Memory B cell (primary cell): ENCODE results near the gene CEBPG.
A peak's percentile ranks its signal among the peaks of the same experiment; 100 is the strongest.

Experiments used
- ATAC-seq: fragments of 150-1000 bp; cut with Tn5 transposase; 2 replicates; pipeline ENCODE4 v1.10.0; 2021; ENCODE audit warnings: low read depth, mild to moderate bottlenecking, moderate library complexity
- DNase-seq, 2 donors: peaks; one replicate each; pipeline ENCODE4 v3.0.0; 2022; ENCODE audit warnings: low spot score in 2 of 2
- H3K27ac Mint-ChIP-seq: one replicate; pipeline ENCODE4 v1.8.0; 2022; ENCODE audit warnings: mild to moderate bottlenecking, moderate library complexity, mixed read lengths
- H3K27me3 Mint-ChIP-seq: one replicate; pipeline ENCODE4 v1.8.0; 2022; ENCODE audit warnings: mixed read lengths
- H3K36me3 Mint-ChIP-seq: one replicate; pipeline ENCODE4 v1.8.0; 2022; ENCODE audit warnings: mild to moderate bottlenecking, mixed read lengths
- H3K4me1 Mint-ChIP-seq: one replicate; pipeline ENCODE4 v1.8.0; 2022; ENCODE audit warnings: mixed read lengths
- H3K4me3 Mint-ChIP-seq: one replicate; pipeline ENCODE4 v1.8.0; 2022; ENCODE audit warnings: mild to moderate bottlenecking, moderate library complexity, mixed read lengths
- H3K9me3 Mint-ChIP-seq: one replicate; pipeline ENCODE4 v1.8.0; 2022; ENCODE audit warnings: mixed read lengths

Gene CEBPG

DNA sequence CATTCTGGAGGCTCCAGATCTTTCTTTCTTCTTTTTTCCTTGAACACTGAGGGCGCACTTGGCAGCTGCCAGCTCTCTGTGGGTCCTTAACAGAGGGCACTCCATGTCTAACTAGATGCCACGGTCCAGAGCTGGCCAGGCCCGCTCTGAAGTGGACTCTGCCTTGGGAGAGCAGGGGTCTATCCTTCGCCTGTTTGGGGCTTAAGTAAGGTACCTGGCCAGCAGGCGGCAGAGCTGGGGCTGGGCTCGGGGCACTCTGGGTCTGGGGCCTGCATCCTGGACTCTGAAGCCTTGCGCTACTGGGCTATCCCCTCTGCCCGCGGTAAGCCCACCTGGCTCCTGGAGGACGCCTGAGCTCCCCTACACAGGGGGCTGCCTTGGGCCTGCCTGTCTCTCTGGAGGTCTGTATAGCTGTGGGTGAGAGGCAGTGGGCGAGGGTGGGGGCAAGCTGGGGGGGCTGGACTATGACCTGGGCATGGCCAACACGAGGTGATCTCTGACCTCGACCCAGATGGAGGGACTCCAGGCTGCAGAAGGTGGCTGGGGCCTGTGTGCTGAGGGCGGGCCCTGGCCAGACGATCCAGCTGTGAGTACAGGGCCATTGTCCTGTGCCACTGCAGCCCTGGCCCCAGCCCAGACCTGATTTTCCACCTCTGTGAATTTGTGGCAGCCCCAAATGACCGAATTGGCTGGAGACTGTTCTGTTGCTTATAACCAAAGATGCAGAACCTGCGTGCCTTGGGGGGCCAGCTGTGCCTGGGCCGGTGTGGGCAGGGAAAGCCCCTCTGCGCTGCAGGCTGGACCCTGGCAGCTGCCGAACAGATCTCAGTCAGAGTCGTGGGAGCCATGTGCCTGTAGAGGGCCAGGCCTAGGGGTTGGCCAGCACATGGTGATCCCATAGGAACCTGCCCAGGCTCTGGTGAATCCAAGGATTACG is 26.5 kb downstream of the CEBPG start:
- Mint-ChIP-seq H3K4me3 (no peak overlapping the region), H3K9me3 (no peaks in the 10 kb centered on the region), H3K4me1 (no peaks in the 10 kb centered on the region), H3K36me3 (no peaks in the 10 kb centered on the region), H3K27me3 (no peaks in the 10 kb centered on the region), H3K27ac (no peak overlapping the region)
- ATAC-seq (no peak), DNase-seq (no peak)

DNA sequence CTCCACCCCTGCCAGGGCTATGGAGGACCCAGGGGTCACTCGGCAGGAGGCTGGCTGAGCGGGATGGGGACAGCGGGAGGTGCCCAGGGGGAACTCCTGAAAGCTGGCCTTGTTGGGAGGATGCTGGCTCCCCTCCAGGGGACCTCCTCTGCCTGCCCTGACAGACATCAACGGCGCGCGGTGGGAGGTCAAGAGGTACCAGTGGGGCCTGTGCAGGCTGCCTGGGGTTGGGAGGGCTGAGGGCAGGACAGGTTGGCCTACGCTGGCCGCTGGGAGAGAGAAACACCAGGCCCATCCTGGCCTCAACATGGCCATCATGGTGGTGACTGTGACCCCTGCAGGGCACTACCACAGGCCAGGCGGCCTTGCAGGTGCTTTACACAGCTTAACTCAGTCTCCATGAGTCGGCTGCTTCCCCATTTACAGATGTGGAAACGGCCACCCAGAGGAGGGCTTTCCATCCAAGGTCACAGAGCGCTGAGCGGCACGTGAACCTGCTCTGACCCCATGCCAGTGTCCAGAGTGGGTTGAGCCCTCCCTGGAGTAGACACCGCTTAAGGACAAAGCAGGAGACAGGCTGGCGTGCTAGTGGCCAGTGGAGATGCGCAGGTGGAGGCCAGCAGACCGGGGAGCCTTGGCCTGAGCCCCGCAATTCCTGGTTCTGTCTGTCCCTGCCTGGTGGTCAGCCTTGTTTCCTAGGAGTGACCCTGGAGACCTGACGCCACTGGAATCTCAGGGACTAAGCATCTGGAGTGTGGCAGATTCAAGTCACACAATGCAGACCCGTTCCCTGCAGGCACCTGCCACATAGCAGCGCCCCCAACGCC is 27.6 kb downstream of the CEBPG start:
- Mint-ChIP-seq H3K4me1 (peaks cover under 1% of the 10 kb centered on the region), H3K27ac (no peak overlapping the region), H3K36me3 (no peaks in the 10 kb centered on the region), H3K4me3 (no peak overlapping the region), H3K27me3 (no peaks in the 10 kb centered on the region), H3K9me3 (no peaks in the 10 kb centered on the region)
- ATAC-seq (no peak), DNase-seq (no peak)

GRCh38 chr19:33401683-33402420 is 28.3 kb downstream of the CEBPG start:
- Mint-ChIP-seq H3K9me3 (no peaks in the 10 kb centered on the region), H3K27me3 (no peaks in the 10 kb centered on the region), H3K4me3 (no peak overlapping the region), H3K27ac (no peak overlapping the region), H3K4me1 (peaks cover 2% of the 10 kb centered on the region), H3K36me3 (no peaks in the 10 kb centered on the region)
- ATAC-seq (no peak), DNase-seq (no peak)

DNA sequence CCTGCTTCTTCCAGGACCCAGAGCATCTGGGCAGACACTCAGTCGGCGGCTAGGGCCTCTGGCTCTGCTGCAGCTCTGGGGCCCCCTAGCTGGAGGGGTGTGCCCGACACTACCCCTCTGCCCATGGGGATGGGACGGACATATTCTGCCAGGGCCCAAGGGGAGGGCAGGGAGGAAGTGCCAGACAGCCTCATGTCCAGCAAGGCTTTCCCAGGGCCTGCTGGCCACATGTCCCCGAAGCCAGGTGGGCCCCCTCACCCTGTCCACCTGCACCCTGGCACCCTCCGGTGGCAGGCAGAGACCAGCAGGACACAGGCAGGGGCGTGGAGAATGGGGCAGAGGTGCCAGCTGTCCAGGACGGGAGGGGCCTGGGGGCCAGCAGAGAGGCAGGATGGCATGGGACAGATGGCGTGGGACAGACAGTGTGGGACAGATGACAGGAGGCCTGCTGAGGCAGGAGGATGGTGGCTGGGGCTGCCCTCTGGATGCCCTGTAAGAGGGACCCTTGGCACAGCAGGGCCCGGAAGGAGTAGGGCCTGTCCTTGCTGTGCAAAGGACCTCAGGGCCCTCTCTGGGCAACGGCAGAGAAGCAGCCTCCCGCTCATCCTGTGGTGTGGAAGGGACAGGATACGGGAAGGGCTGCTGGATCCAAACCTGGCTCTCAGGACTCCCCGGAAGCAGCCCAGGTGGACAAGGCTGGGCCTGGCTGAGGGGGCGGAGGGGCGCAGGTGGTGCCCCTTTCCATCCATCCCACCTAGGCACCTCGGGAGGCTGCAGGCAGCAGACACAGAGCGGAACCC is 29.1 kb downstream of the CEBPG start:
- Mint-ChIP-seq H3K4me1 (peaks cover 2% of the 10 kb centered on the region), H3K36me3 (no peaks in the 10 kb centered on the region), H3K9me3 (no peaks in the 10 kb centered on the region), H3K27me3 (no peaks in the 10 kb centered on the region), H3K4me3 (no peak overlapping the region), H3K27ac (no peak overlapping the region)
- DNase-seq, result no peak
- ATAC-seq, result no peak

DNA sequence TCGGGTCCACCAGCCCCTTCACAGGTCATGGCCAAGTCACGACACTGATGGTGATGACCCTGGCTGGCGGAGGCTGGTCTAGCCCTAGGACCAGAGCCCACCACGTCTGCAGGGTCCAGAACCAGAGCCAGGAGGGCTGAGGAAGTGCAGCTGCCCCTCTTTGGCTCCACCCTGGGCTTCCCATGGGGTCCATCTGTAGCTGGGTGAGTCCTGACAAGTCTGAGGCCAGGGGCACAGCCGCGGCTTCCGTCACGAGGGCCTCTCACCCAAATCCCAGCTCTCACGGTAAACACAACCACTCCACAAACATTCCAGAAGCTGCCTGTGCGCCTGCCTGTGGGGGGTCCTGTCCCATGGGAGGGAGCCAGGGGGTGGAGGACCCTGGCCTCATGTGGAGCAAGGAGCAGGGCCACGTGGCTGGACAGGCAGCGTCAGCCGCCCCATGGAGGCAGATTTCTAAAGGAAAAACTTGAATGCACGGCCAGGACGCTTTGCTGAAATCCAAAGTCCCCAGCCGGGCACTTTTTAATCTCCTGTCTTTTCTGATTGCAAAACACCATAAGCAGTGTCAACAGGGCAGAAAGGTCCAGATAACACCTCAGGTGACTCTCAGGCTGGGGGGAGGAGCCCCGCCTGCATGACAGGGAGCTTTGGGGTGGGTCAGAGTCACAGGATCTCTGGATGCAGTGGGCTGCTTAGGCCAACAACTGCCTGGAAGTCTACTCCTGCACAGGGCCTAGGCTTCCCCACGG is 29.9 kb downstream of the CEBPG start:
- peaks cover 2% of the 10 kb centered on the region for H3K4me1 Mint-ChIP-seq
- ATAC-seq (no peak), DNase-seq (no peak)
- no peak overlapping the region for H3K4me3 Mint-ChIP-seq
- no peak overlapping the region for H3K27ac Mint-ChIP-seq
- no peaks in the 10 kb centered on the region for H3K27me3 Mint-ChIP-seq
- no peaks in the 10 kb centered on the region for H3K9me3 Mint-ChIP-seq
- no peaks in the 10 kb centered on the region for H3K36me3 Mint-ChIP-seq

DNA sequence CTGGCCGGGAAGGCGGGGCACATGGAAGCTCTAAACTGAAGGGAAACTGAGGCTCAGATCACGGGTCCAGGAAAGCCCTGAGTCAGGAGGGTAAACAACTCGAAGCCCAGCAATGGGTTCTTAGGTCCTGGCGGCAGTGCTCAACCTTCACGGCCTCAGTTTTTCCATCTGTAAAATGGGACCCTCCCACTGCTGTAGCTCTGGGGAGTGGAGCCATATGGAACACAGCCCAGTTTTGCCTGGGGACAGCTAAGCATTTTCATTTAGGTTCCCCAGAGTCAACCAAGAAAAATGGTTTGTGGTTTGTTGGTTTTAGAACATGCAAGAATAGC is 30.4 kb downstream of the CEBPG start:
- Mint-ChIP-seq H3K27ac (no peak overlapping the region), H3K4me1 (peaks cover 2% of the 10 kb centered on the region), H3K36me3 (no peaks in the 10 kb centered on the region), H3K4me3 (no peak overlapping the region), H3K27me3 (no peaks in the 10 kb centered on the region), H3K9me3 (no peaks in the 10 kb centered on the region)
- DNase-seq (no peak), ATAC-seq (no peak)

DNA sequence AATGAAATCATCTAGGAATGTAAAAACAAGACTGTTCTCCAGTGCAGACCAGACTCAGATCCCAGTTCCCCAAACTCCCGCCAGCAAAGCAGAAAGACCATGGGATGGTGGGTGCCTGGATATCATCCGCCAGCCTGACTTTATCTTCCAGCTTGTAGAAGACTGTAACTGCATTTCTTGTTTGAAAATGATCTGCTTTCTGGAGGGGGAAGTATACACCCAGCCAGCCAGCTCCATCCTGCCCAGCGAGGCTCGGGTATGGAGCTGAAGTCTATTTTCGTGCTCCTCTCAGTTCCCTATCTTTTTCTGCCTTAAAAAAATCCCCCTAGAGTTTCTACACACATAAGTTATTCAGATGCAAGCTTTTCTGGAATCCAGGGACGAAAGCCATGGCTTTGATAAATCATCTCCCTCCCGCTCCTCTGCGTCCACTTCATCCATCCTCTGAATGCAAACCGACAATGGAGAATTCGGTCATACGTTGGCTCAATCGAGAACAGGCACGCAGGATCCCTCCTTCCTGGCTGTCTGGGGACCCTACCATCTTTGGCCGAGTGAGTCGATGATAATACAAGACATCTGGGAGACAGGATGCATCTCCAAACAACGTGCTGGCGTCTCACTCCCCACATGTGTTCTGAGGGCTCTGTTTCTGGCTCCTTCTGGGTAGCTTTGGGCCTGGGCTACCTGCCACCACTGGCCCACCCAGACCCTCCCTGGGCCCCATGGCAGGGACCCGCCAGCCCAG is 31.2 kb downstream of the CEBPG start:
- peaks cover 2% of the 10 kb centered on the region for H3K4me1 Mint-ChIP-seq
- H3K27ac Mint-ChIP-seq, result no peak overlapping the region
- ATAC-seq, result no peak

DNA sequence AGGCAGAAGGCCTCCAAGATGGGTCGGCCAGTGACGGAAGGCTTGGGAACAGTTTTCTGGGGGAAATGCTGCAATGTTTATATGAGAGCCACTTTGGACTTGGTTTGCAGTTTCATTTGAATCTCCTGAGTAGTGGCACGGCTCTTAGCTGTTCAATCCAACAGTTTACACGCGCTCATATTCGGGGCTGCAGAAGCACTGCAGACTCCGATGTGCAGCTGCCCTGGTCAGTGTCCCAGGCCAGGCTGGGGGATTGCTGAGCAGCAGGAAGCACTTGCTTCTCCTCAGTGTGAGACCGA is 31.7 kb downstream of the CEBPG start:
- H3K4me3 Mint-ChIP-seq, result no peak overlapping the region
- H3K27me3 Mint-ChIP-seq, result no peaks in the 10 kb centered on the region
- H3K36me3 Mint-ChIP-seq, result no peaks in the 10 kb centered on the region
- peaks cover 2% of the 10 kb centered on the region for H3K4me1 Mint-ChIP-seq
- DNase-seq (no peak), ATAC-seq (no peak)
- H3K27ac Mint-ChIP-seq, result no peak overlapping the region
- H3K9me3 Mint-ChIP-seq, result no peaks in the 10 kb centered on the region

More for the DNA sequence above, 31.2 kb downstream of the CEBPG start:
- Mint-ChIP-seq H3K9me3 (no peaks in the 10 kb centered on the region), H3K27me3 (no peaks in the 10 kb centered on the region), H3K4me3 (no peak overlapping the region), H3K36me3 (no peaks in the 10 kb centered on the region)
- DNase-seq, result no peak

- Mint-ChIP-seq H3K4me1 (peaks cover 2% of the 10 kb centered on the region), H3K27ac (no peak overlapping the region), H3K27me3 (no peaks in the 10 kb centered on the region), H3K9me3 (no peaks in the 10 kb centered on the region), H3K36me3 (no peaks in the 10 kb centered on the region), H3K4me3 (no peak overlapping the region)
- no peak for ATAC-seq
- DNase-seq, result no peak
Observed at GRCh38 chr19:33405553-33406461, 32.3 kb downstream of the CEBPG start.

DNA sequence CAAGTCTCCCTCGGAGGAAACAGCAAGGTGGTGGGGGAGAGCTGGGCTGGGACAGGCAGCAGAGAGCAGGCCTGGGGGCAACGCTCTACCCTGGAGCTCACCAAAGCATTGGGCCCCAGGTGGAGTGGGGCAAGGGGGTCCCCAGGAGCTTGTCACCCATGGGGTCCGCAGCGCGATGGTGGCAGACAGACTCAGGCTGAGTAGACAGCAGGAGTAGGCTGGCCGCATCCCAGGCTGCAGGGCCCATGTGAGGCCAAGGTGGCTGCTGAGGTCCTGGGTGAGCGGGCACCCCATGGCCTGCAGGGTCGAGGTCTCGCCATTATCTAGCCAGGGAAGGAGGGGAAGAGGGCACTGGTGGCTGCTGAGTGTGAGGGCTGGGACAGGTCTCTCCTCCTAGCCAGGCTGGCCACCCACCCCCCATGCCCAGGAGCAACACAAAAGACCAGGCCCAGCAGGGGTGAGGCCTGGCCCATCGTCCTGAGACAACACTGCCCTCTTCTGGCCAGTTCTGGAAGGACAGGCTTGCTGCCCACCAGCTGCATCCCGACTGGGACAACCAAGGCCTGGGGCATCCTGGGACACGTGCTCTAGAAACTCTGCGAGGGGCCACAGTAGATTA is 33.1 kb downstream of the CEBPG start:
- H3K9me3 Mint-ChIP-seq, result no peaks in the 10 kb centered on the region
- H3K27ac Mint-ChIP-seq, result no peak overlapping the region
- no peaks in the 10 kb centered on the region for H3K27me3 Mint-ChIP-seq
- peak; percentile 81 for ATAC-seq
- H3K4me1 Mint-ChIP-seq, result peaks cover 2% of the 10 kb centered on the region
- no peak overlapping the region for H3K4me3 Mint-ChIP-seq
- no peaks in the 10 kb centered on the region for H3K36me3 Mint-ChIP-seq
- DNase-seq, result peak; percentile 85 to 93

DNA sequence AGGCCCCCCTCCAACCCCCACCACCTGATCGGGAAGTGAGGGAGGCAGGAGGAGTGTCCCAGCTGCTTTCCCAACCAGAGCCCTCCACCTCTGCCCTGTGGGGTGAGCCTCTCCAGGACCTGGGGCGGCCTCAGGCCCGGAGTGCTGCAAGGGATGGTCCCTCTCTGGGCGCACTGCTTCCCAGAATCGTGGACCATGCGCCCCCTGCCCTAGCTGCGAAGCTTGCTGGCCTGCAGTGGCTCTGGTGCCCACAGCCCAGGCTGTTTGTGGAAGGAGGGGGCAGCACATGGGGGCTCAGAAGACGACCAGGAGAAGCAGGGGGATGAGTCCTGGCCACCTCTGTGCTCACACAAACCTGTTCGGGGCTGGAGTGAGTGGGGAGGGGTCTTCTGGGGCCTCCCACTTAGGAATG is 33.6 kb downstream of the CEBPG start:
- Mint-ChIP-seq H3K4me1 (peaks cover 2% of the 10 kb centered on the region), H3K27me3 (no peaks in the 10 kb centered on the region)
- ATAC-seq, result peak; percentile 17

More for the DNA sequence above, 33.6 kb downstream of the CEBPG start:
- H3K36me3 Mint-ChIP-seq, result no peaks in the 10 kb centered on the region
- DNase-seq, result no peak
- no peaks in the 10 kb centered on the region for H3K9me3 Mint-ChIP-seq
- H3K4me3 Mint-ChIP-seq, result no peak overlapping the region
- no peak overlapping the region for H3K27ac Mint-ChIP-seq
